GM19455 (cell line): ENCODE data around the gene RAB26.

Experiments used
- ATAC-seq: cut with Tn5 transposase; IDR thresholded peaks from one replicate; pipeline ENCODE4 v1.9.1; 2021; ENCODE audit not compliant: unreplicated experiment

Gene RAB26

GRCh38 chr16:2142942-2143877, 5.2 kb upstream of the RAB26 start:
- no peak for ATAC-seq

GRCh38 chr16:2143878-2144485, 4.4 kb upstream of the RAB26 start:
- no peak for ATAC-seq

GRCh38 chr16:2145843-2146242, 2.6 kb upstream of the RAB26 start:
- ATAC-seq = no peak

DNA sequence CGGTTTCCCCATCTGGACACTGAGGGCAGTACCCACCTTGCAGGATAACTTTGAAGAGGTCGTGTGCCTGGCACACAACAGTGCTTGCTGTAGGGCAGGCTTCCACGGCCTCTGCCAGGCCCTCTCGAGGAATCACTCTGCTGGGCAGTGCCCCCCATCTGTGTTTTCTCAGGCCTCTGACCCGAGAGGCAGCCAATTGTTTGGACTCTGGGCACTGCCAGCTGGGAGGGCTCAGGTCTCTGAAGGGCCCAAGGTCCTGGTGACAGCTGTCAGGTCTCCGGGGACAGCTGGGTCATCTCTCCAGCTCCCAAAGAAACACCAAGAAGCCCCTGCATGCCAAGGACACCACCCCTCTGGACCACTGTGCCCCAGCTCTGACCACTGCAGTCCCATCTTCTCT, 1.0 kb upstream of the RAB26 start:
- ATAC-seq = no peak

- ATAC-seq = no peak
These were observed 547 bp downstream of the RAB26 start for GRCh38 chr16:2148714-2149629.

DNA sequence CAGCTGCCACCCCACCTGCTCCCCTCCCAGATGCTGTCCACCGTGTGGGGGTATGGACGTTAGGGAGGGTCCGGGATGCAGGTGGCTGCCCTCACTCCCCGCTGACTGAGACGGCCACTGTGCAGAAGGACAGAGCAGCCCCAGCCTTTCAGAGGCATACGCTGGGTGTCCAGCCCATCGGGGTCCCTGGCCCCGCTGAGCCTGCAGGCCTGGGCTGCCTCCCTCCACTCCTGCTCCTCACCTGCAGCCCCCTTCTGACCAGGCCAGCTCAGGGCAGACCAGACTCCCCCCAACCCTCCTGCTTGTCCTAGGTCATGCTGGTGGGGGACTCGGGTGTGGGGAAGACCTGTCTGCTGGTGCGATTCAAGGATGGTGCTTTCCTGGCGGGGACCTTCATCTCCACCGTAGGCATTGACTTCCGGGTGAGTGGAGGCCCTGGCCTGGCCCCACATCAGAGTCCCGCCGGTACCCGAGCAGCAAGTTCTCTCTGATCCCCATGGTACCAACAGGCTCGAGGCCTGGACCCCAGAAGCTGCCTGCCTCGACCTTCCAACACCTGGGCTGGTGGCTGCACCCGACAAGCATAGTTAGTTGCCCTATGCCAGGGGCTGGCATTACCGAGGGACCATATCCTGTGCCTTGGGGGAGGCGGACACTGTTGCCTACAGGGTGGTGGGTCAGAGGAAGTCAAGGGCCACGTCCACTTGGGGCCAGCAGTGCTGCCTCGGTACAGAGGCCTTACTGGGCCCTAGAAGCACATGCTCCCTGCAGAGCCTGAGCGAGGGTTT, 1.4 kb downstream of the RAB26 start:
- ATAC-seq = no peak

- no peak for ATAC-seq
These were observed 2.2 kb downstream of the RAB26 start for GRCh38 chr16:2150418-2151187.

GRCh38 chr16:2151188-2152091, 3.0 kb downstream of the RAB26 start:
- no peak for ATAC-seq

GRCh38 chr16:2152695-2153506, 4.5 kb downstream of the RAB26 start:
- no peak for ATAC-seq

- ATAC-seq = no peak
These were observed 6.2 kb downstream of the RAB26 start for GRCh38 chr16:2154533-2155090.

GRCh38 chr16:2155091-2155950, 6.9 kb downstream of the RAB26 start, which contains the start of gene TRAF7:
TSS of gene TRAF7 (plus strand) at chr16:2155782. CDS start at chr16:2163921, 8,139 bp downstream.
- peak; percentile 78 for ATAC-seq

GRCh38 chr16:2155977-2156848, 7.8 kb downstream of the RAB26 start:
- ATAC-seq = no peak

DNA sequence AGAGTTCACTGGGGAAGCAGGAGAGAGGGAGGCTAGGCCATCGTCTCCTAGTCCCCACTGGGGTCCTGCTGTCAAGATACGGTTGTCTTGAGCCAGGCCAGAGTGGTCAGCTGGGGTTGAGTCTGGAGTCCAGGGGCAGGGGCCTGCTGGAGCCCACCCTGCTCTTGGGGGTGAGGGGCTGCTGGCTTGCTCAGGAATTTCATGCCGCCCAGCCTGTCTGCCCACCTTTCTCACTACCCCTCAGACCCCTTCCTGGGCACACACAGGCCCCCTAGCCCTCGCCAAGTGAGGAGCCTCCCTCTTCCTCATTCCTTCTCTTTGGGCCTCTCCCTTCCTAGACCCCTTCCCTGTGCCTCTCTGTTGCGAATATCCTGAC, 8.4 kb downstream of the RAB26 start:
- ATAC-seq = no peak

- ATAC-seq = no peak
These were observed 9.2 kb downstream of the RAB26 start for GRCh38 chr16:2157480-2158261.

- ATAC-seq = no peak
These were observed 9.8 kb downstream of the RAB26 start for GRCh38 chr16:2158262-2158638.
